Natural killer cell treated with Interleukin-12 subunit alpha and Interleukin-12 subunit beta and Interleukin-15 and Interleukin-18, amount 100 ng/mL, for 72 hours (primary cell): ENCODE results near the gene C15orf39. TPM values are rescaled to one million over a fixed set of nuclear protein-coding genes. Genes with fewer than 3 reads are reported as not detected.
"Not testable (repeated sequence)": the region's sequence is repeated elsewhere in the genome, so short reads cannot be mapped to it uniquely, and the experiment has no call there.

Experiments
- ATAC-seq, 2 donors: fragments of 150-1000 bp; cut with Tn5 transposase in 1 of 2; sonication (Bioruptor Pico), chemical (Tn5 transposase) in 1 of 2; 2 replicates each; pipeline ENCODE4 v1.10.0; 2021
- DNase-seq: peaks from one replicate; pipeline ENCODE4 v3.0.0; 2022; ENCODE audit warnings: low spot score
- H3K27ac Mint-ChIP-seq, 2 donors: 1 replicate in 1 of 2; 2 replicates in 1 of 2; pipeline ENCODE4 v1.8.0; 2022; ENCODE audit warnings: mixed read lengths in 2 of 2, mild to moderate bottlenecking in 1 of 2, moderate library complexity in 1 of 2
- H3K27me3 Mint-ChIP-seq, 2 donors: 1 replicate in 1 of 2; 2 replicates in 1 of 2; pipeline ENCODE4 v1.8.0; 2022; ENCODE audit warnings: mixed read lengths in 2 of 2
- H3K36me3 Mint-ChIP-seq: one replicate; pipeline ENCODE4 v1.8.0; 2022; ENCODE audit warnings: mixed read lengths
- H3K4me1 Mint-ChIP-seq, 2 donors: 1 replicate in 1 of 2; 2 replicates in 1 of 2; pipeline ENCODE4 v1.8.0; 2022; ENCODE audit warnings: low read depth in 2 of 2, mixed read lengths in 2 of 2, mild to moderate bottlenecking in 1 of 2
- H3K4me3 Mint-ChIP-seq: one replicate; pipeline ENCODE4 v1.8.0; 2022; ENCODE audit warnings: mixed read lengths
- H3K9me3 Mint-ChIP-seq: 2 replicates; pipeline ENCODE4 v1.8.0; 2022; ENCODE audit warnings: mixed read lengths
- total RNA-seq, 2 donors: library from RNA; stranded (reverse); gene quantifications; one replicate each; pipeline ENCODE4 v1.2.3, GENCODE V29; 2022

C15orf39 gene
- total RNA-seq, 2 donors from 2014 or later = 26.8 to 30.3 TPM

GRCh38 chr15:75164625-75165350 lies 36.9 kb upstream of the C15orf39 start:
- no peaks in the 10 kb centered on the region for H3K9me3 Mint-ChIP-seq
- H3K36me3 Mint-ChIP-seq = peaks cover 5% of the 10 kb centered on the region
- H3K27ac Mint-ChIP-seq = no peak overlapping the region
- no peak for DNase-seq
- no peak overlapping the region for H3K4me3 Mint-ChIP-seq
- H3K4me1 Mint-ChIP-seq = peaks cover 19 to 23% of the 10 kb centered on the region in 2 donors
- no peak for ATAC-seq
- H3K27me3 Mint-ChIP-seq = no peaks in the 10 kb centered on the region

- not testable (repeated sequence) for DNase-seq, H3K27ac Mint-ChIP-seq, H3K27me3 Mint-ChIP-seq, H3K36me3 Mint-ChIP-seq, H3K4me3 Mint-ChIP-seq, H3K9me3 Mint-ChIP-seq, ATAC-seq
- H3K4me1 Mint-ChIP-seq = peaks cover 35 to 37% of the 10 kb centered on the region in 2 donors
Observed at GRCh38 chr15:75166489-75167063, 35.1 kb upstream of the C15orf39 start.

GRCh38 chr15:75167588-75168350 lies 33.9 kb upstream of the C15orf39 start:
- Mint-ChIP-seq H3K36me3 (peaks cover 5% of the 10 kb centered on the region), H3K27ac (no peak overlapping the region), H3K9me3 (no peaks in the 10 kb centered on the region), H3K4me3 (no peak overlapping the region), H3K4me1 (peaks cover 43 to 45% of the 10 kb centered on the region in 2 donors), H3K27me3 (no peaks in the 10 kb centered on the region)
- ATAC-seq (no peak), DNase-seq (no peak)

- Mint-ChIP-seq H3K4me1 (peaks cover 43 to 45% of the 10 kb centered on the region in 2 donors), H3K27me3 (no peaks in the 10 kb centered on the region)
- no peak for ATAC-seq
Observed at GRCh38 chr15:75168374-75168773, 33.3 kb upstream of the C15orf39 start.

GRCh38 chr15:75170203-75170602 lies 31.5 kb upstream of the C15orf39 start:
- DNase-seq (no peak), ATAC-seq (no peak)
- Mint-ChIP-seq H3K36me3 (peaks cover 5% of the 10 kb centered on the region), H3K4me1 (peaks cover 37 to 40% of the 10 kb centered on the region in 2 donors), H3K27me3 (no peaks in the 10 kb centered on the region), H3K9me3 (no peaks in the 10 kb centered on the region), H3K27ac (peak overlapping the region; percentile 58 to 78), H3K4me3 (no peak overlapping the region)

More at GRCh38 chr15:75168374-75168773, 33.3 kb upstream of the C15orf39 start:
- Mint-ChIP-seq H3K4me3 (no peak overlapping the region), H3K27ac (no peak overlapping the region), H3K36me3 (peaks cover 5% of the 10 kb centered on the region), H3K9me3 (no peaks in the 10 kb centered on the region)
- no peak for DNase-seq

- Mint-ChIP-seq H3K36me3 (peaks cover 5% of the 10 kb centered on the region), H3K4me1 (peaks cover 37 to 40% of the 10 kb centered on the region in 2 donors), H3K4me3 (peak overlapping the region; percentile 67), H3K27me3 (no peaks in the 10 kb centered on the region), H3K9me3 (no peaks in the 10 kb centered on the region), H3K27ac (peak overlapping the region; percentile 58 to 78)
- ATAC-seq (no peak), DNase-seq (no peak)
Observed at GRCh38 chr15:75170711-75171341, 30.9 kb upstream of the C15orf39 start.

- peak overlapping the region; percentile 67 for H3K4me3 Mint-ChIP-seq
- peaks cover 37 to 40% of the 10 kb centered on the region in 2 donors for H3K4me1 Mint-ChIP-seq
- peak overlapping the region; percentile 58 to 78 for H3K27ac Mint-ChIP-seq
- peak; percentile 77 for DNase-seq
- H3K36me3 Mint-ChIP-seq = peaks cover 5% of the 10 kb centered on the region
- peak; percentile 85 to 90 for ATAC-seq
- H3K9me3 Mint-ChIP-seq = no peaks in the 10 kb centered on the region
- H3K27me3 Mint-ChIP-seq = no peaks in the 10 kb centered on the region
Observed at GRCh38 chr15:75171408-75171807, 30.3 kb upstream of the C15orf39 start.

GRCh38 chr15:75172284-75172820 lies 29.3 kb upstream of the C15orf39 start:
- H3K36me3 Mint-ChIP-seq = peaks cover 5% of the 10 kb centered on the region
- DNase-seq (peak; percentile 45), ATAC-seq (no peak)
- no peak overlapping the region for H3K4me3 Mint-ChIP-seq
- no peaks in the 10 kb centered on the region for H3K9me3 Mint-ChIP-seq
- H3K27ac Mint-ChIP-seq = peak overlapping the region in 1 of 2 donors; percentile 78
- peaks cover 38 to 40% of the 10 kb centered on the region in 2 donors for H3K4me1 Mint-ChIP-seq
- no peaks in the 10 kb centered on the region for H3K27me3 Mint-ChIP-seq

GRCh38 chr15:75174102-75174501 lies 27.6 kb upstream of the C15orf39 start:
- peaks cover 29 to 41% of the 10 kb centered on the region in 2 donors for H3K4me1 Mint-ChIP-seq
- ATAC-seq (no peak), DNase-seq (peak; percentile 23)
- peaks cover 3% of the 10 kb centered on the region for H3K36me3 Mint-ChIP-seq
- peak overlapping the region in 1 of 2 donors; percentile 19 for H3K27ac Mint-ChIP-seq
- H3K9me3 Mint-ChIP-seq = no peaks in the 10 kb centered on the region
- H3K4me3 Mint-ChIP-seq = no peak overlapping the region
- H3K27me3 Mint-ChIP-seq = peaks cover 0 to 2% of the 10 kb centered on the region in 2 donors

GRCh38 chr15:75174729-75175128 lies 27.0 kb upstream of the C15orf39 start:
- ATAC-seq (no peak), DNase-seq (no peak)
- Mint-ChIP-seq H3K36me3 (no peaks in the 10 kb centered on the region), H3K4me3 (no peak overlapping the region), H3K9me3 (no peaks in the 10 kb centered on the region), H3K27ac (peak overlapping the region in 1 of 2 donors; percentile 19), H3K27me3 (peaks cover 0 to 2% of the 10 kb centered on the region in 2 donors), H3K4me1 (peaks cover 23 to 37% of the 10 kb centered on the region in 2 donors)

- Mint-ChIP-seq H3K4me1 (peaks cover 11 to 22% of the 10 kb centered on the region in 2 donors), H3K27me3 (peaks cover 0 to 2% of the 10 kb centered on the region in 2 donors), H3K27ac (no peak overlapping the region), H3K9me3 (no peaks in the 10 kb centered on the region), H3K36me3 (no peaks in the 10 kb centered on the region), H3K4me3 (no peak overlapping the region)
- DNase-seq (peak; percentile 49), ATAC-seq (no peak)
Observed at GRCh38 chr15:75176396-75176761, 25.3 kb upstream of the C15orf39 start.

GRCh38 chr15:75177360-75178071 lies 24.2 kb upstream of the C15orf39 start:
- DNase-seq (peak; percentile 32), ATAC-seq (no peak)
- Mint-ChIP-seq H3K9me3 (no peaks in the 10 kb centered on the region), H3K27me3 (peaks cover 0 to 2% of the 10 kb centered on the region in 2 donors), H3K27ac (no peak overlapping the region), H3K4me1 (peaks cover 10 to 21% of the 10 kb centered on the region in 2 donors), H3K4me3 (peak overlapping the region; percentile 48), H3K36me3 (no peaks in the 10 kb centered on the region)
